Measurements from ENCODE around the gene KCNA1. TPM values are rescaled to one million over a fixed set of nuclear protein-coding genes. Genes with fewer than 3 reads are reported as not detected.

Gene KCNA1
- total RNA-seq, 3 donors from 2014 or later, result 0.05 to 6.7 TPM; not detected in 1

DNA sequence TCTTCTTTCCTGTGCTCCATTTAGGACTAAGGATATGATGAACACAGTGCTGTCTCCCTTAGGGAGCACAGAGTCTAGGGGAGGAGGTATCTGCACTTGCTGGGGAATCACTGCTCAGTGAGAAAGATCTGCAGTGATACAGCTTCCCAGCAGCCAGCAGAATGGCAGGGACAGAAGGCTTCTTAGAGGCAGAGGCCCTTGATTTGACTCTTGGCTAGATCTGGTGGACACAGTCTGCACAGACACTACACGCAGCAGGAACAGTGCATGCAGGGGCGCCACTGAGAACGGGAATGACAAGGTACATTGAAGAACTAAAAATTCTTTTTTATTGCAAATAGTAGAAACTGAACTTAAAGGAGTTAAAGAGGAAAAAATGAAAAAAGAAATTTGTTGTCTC, 51.6 kb downstream of the KCNA1 start:
- ATAC-seq (no peak), DNase-seq (no peak)
- no peak for TF ChIP-seq CTCF (IDR thresholded peaks at IDR 0.05)
- intact Hi-C loops (cut with DNase I, micrococcal nuclease), result no loop called here
- H3K4me3 ChIP-seq, result no peak overlapping the region
- no peaks in the 10 kb centered on the region for H3K4me1 ChIP-seq (ENCODE audit: low read depth)
- H3K9me3 ChIP-seq, result no peaks in the 10 kb centered on the region
- no peaks in the 10 kb centered on the region for H3K36me3 ChIP-seq (ENCODE audit: low read depth)

- no peak overlapping the region for H3K4me3 ChIP-seq
- H3K9me3 ChIP-seq, result no peaks in the 10 kb centered on the region
- DNase-seq (no peak), ATAC-seq (peak; percentile 55)
- intact Hi-C loops (cut with DNase I, micrococcal nuclease), result no loop called here
- H3K4me1 ChIP-seq (ENCODE audit: low read depth), result no peaks in the 10 kb centered on the region
- no peak for TF ChIP-seq CTCF (IDR thresholded peaks at IDR 0.05)
- no peaks in the 10 kb centered on the region for H3K36me3 ChIP-seq (ENCODE audit: low read depth)
These were observed 53.1 kb downstream of the KCNA1 start for GRCh38 chr12:4962539-4963486.

Other genes starting within 250 kb of the KCNA1 start
- gene GALNT8, start 189.5 kb upstream of the KCNA1 start, total RNA-seq, result 10 to 100 TPM in 2 of 3 donors, 1 to 10 TPM in 1; 7.9 to 19.4 (median 18.9) TPM
- gene KCNA5, start 134.0 kb downstream of the KCNA1 start, total RNA-seq, result 10 to 100 TPM in 1 of 3 donors, under 1 TPM in 2; 0.20 to 10.8 (median 0.22) TPM

Data from mucosa of descending colon (tissue), 3 donors.